GM18498 (cell line): ENCODE measurements around the gene FAM78A.

Experiments used
- ATAC-seq: cut with Tn5 transposase; IDR thresholded peaks from one replicate; pipeline ENCODE4 v1.9.1; 2021; ENCODE audit warnings: mild to moderate bottlenecking, moderate library complexity; ENCODE audit not compliant: unreplicated experiment

Gene FAM78A, protein sequence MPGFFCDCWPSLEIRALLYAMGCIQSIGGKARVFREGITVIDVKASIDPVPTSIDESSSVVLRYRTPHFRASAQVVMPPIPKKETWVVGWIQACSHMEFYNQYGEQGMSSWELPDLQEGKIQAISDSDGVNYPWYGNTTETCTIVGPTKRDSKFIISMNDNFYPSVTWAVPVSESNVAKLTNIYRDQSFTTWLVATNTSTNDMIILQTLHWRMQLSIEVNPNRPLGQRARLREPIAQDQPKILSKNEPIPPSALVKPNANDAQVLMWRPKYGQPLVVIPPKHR

DNA sequence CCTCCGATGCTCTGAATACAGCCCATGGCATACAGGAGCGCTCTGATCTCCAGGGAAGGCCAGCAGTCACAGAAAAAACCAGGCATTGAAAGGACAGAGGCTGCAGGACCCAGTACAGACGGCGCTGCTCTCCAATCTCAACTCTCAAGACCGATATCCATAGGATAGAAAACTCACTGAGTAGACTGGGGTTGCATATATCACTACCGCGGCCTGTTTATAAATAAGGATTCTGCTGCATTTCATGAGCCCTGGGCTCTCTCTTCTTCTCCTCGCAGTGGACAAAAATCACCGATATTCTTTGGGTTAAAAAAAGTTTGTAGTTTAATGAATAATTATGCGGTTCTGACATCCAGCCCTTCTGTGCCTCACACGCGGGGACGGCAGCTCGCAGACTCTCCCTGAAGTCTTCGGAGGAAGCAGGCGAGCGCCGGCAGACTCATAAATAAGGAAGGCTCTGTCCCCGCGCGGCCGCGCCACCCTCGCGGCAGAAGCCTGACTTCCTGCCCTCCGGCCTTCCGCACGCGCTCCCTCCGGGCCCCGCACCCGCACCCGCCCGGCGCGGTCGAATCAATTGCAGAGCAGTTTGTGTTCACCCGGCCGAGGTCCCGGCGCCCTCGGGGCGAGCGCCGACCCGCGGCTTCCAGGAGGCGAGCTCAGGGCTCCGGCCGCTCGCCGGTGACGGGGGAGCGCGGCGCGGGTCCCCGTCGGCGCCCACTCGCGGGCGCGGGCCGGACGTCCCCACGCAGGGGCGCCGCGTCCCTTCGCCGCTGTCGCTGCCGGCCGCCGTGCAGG lies at the start of gene FAM78A:
Gene FAM78A, minus strand, starts transcription at position 417 of the 795 bp plus-strand sequence. Its CDS starts 331 bp downstream, at position 86.
- no peak for ATAC-seq

DNA sequence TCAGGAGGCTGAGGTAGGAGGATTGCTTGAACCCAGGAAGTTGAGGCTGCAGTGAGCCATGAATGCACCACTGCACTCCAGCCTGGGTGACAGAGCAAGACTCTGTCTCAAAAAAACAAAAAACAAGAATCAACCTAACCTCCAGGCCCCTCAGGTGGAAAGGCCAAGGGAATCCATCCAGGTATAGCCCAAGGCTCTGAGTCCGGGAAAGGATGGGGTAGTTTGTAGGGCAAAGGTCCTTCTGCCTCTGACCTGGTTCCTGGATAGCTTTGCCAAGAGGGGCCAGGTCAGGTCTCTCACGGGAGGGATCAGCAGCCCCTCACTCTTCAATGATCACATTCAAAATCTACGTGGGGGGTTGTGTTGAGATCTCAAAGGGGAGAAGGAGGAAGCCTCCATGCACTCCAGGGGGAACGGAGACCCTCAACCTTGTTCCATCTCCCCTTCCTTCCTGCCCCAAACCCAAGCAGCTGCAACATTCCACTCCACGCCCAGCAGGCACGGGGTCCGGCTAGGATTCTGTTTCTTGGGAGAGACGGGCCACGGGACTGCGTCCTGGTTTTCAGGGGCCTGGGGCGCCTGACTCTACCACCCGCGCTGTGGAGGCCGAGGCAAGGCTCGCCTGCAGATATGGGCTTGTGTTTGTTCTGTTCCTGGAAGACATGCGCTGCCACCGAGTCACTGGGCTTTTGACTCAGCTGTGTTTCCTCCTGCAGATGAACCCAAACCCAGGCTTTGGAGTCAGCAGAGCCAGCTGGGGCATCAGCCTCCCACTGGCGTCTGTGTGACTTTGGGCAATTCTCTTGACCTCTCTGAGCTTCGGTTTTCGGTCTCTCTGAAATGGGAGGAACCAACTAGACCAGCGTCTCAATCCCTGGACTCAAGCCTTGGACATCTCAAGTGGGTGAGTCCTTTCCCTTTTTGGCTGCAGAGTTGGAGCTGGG lies 48.7 kb upstream of the FAM78A start:
- ATAC-seq: no peak

DNA sequence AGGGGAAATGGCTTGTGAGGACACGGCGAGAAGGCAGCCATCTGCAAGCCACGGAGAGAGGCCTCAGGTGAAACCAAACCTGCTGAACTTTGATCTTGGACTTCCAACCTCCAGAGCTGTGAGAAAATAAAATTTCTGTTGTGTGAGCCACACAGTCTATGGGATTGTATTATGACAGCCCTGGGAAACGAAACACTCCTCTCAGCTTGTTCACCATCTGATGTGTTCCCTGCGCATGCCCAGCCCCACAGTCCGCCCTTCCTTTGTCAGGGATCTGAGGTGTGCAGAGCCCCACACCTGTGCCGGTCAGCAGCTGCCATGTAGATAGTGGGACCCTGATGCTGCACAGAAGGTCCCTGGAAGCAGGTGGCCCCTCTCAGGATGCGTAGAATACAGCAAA lies 47.3 kb upstream of the FAM78A start:
- ATAC-seq: no peak

DNA sequence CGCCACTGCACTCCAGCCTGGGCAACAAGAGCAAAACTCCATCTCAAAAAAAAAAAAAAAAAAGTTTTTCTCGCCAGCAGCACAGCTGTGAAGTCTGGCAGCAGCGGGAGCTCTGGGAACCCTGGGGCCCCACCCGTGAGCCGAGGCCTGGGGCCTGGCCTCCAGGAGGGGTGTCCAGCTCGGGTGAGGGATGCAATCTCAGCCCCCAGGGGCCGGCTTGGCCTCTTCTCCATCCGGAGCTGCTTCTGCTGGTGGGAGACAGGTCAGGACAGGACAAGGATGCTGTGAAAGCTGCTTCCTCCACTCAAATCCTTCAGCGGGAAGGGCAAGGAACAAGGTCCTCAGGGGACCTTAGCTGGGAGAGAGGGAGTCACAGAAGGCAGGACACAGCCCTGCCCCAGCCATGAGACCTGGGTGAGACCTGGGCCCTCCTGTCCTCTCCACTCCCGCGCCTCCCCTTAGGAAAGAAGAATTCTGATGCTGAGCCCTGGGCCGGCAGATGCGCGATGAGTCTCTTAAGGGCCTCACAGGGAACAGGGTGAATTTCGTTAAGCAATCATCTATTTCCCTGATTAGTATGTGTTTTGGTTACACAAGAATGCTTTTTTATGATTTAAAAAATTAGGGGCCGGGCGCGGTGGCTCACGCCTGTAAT lies 43.8 kb upstream of the FAM78A start:
- ATAC-seq: no peak

DNA sequence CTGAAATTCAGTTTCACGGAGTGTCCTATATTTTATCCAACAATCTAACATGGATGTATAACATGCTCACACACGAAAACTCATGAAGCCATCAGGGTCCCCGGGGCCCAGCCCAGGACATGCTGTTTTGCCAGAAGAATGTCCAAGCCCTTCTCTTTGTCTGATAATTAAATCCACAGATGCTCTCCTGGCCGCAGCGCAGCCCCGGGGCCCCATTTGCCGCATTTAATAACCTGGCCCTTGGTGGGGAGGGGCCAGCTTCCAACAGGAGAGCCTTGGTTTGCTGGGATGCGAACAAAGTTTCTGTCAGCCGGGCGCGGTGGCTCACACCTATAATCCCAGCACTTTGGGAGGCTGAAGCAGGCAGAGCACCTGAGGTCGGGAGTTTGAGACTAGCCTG lies 43.2 kb upstream of the FAM78A start:
- ATAC-seq: no peak

DNA sequence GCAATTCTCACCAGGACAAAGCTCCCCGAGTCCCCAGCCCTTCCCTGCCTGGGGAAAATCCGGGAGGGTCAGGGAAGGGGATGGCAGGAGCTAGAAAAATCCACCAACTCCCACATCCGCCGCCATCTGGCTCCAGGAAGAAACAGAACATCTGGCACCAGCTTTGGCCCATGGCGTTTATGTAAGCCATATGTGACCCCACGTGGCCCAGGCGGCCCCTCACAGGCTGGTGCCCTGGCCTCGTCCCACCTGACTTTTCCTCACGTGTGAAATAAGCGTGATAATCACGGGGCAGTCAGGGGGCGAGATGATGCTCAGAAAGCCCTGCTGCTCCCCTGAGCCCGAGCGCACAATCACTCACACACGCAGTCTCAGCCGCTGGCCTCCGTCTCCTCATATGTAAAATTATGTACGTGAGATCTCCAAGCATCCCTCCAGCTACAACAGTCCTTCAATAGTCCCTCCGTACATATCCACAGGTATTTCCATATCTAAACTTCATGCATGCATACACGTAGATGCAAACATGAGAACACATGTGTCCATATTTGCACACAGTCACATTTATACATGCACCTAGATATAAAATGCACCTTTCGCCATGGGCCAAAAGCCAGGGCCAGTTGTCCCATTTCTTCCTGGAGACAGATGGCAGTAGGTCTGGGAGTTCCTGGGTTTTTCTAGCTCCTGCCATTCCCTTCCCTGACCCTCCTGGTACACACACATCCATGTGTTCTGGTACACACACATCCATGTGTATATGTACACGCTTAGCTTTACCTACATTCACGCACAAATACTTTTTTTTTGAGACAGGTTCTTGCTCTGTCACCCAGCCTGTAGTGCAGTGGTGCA lies 42.1 kb upstream of the FAM78A start:
- no peak for ATAC-seq

DNA sequence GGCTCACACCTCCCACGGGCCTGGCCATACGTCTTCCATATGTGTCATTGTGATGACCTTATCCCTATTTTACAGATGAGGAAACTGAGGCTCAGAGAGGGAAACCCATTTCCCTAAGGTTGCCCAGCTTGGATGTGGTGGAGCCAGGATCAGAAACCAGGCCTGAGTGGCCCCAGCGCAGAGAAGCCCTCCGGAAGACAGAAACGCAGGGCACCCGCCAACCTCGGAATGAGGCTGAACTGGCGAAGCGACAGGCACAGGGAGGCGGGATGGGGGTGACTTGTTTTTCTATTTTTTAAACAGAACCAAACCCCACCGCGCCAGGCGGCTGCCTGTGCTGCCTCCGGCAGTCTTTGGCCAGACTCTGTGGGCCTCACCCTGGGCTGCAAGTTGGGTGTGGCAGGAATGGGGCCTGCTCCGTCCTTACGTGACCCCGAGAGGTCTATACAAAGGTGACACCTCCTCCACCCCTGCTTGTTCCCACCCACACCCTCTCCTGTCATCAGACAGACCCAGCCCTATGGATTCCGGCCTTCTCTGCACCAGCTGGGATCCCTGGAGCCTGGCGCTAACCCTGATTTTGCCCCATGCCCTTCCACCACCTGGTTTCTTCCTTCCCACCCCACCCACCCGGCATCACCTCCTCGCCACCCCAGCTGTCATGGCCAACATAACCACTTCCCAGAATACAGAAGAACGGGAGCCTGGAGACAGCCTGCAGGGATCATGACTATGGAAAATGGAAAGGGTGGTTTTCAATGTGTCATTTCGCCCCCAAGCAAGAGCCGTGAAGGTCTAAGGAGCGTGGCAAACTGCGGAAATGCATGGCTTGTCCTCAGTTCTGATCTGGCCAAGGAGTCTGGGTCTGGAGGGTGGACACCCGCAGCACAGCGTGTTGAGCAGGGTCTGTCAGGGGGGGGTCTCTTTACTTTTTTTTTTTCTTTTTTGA lies 36.8 kb upstream of the FAM78A start:
- ATAC-seq: no peak

DNA sequence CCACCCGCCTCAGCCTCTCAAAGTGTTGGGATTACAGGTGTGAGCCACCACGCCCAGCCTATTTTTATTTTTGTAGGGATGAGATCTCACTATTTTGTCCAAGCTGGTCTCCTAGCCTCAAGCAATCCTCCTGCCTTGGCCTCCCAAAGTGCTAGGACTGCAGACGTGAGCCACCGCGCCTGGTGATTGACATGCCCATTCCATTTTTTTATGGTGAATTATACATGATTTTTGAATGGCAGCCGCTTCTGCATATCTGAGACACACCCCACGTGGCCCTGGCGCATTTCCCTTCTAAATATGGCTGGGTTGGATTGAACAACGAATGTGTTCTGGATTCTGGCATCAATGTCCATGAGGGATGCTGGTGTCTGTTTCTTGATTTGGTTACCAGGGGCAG lies 35.9 kb upstream of the FAM78A start:
- ATAC-seq: no peak

DNA sequence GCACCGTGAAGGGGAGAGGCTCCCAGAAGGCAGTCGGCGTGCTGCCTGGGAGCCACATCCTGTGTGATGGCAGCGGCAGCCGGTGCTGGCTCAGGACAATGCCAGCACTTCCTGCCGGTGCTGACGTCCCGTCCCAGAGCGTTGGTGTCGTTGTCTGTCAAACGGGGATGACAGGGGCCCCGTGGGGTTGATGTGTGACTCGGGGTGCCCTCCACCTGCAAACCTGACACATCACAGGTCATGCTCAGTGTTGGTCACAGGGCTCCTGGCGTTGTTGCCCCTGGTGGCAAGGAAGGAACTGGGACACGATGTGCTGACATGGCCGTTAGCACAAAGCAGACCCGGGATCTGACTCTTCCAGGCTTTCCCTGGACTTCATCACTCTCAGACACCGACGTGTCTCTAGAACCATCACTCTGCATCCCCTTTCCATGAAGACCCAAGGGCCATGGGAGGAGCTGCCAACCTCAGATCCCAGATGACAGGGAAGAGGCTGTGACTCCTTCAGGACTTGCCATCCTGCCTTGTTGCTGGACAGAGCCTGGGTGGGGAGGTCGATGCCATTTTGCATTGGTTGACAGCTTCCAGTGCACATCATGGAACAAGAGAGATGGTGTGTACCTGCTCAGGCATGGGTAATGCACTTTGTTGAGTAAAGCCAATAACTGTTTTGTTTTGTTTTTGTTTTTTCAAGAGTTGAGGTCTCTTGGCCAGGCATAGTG lies 34.7 kb upstream of the FAM78A start:
- no peak for ATAC-seq

DNA sequence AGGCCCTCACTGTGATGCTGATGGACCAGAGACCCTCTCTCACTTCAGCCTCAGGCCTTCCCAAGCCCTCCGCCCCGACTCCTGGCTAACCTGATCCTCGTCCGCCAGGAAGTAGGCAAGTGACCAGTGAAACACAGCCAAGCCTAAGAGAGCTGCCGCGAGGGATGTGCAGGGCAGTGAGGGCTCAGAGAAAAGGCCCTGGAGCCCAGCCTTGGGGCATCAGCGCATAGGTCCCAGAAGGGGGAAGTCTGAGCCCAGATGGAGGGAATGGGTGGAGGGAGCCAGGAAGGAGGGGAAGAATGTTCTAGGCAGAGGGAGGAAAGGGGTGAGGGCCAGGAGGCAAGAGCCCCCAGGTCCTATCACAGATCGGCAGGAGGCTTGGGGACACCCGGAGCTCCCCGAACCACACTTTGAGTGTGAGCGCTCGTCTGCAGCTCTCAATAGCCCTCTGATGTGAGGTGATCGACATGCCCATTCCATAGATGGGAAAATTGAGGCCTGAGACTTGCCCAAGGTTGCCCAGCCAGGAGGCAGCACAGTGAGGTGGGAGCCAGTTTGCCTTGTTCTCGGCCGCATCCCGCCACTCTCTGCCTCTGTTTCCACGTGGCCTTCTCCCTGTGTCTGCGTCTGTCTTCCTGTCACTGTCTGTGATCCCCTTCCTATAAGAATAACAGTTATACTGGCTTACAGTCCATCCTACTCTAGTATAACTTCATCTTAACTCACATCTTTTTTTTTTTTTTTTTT lies 33.4 kb upstream of the FAM78A start:
- ATAC-seq: no peak

DNA sequence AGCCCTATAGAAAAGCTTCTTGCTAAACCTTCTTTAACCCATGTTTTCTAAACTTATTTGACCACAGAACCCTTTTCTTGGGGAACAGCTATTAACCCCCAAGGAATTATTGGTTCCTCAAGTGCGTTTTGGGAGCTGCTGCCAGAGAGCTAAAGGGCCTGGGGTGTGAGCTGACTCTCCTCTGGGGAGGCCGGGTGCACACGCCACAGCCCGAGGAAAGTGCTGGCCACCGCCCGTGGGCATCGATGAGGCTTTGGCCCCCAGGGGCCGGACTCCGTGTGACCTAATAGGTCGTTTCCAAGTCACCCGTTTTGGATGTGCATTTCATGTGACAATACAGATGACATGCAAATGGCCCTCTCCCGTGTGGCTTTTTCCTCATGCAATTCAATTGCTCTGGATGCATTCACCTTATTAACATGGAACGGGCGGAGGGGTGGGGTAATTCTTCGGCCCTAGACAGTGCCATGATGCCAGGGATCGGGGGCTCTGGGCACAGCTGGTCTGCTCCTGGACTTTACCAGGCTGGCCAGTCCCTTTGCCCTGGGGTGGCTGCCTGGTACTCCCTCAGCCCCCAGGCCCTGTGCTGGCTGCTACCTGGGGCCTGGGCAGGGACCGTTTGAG lies 32.7 kb upstream of the FAM78A start:
- no peak for ATAC-seq

DNA sequence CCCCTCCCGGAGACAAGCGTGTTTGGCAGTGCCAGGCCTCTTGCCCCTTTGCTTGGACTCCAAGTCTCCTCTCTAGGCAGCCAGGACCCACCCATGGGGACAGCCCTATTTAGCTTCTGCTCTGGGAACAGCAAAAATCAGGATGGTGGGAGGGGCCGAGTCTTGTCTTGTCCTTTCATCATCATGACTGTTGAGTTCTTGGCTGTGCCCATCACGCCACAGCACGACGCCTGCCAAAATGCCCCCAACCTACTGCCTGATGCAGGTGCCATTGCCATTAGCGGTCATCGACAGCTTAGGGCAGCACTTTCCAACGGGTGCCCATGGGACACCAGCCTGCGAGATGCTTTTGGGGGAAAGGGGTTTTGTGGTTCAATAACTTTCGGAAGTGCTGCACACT lies 32.1 kb upstream of the FAM78A start:
- ATAC-seq: no peak

DNA sequence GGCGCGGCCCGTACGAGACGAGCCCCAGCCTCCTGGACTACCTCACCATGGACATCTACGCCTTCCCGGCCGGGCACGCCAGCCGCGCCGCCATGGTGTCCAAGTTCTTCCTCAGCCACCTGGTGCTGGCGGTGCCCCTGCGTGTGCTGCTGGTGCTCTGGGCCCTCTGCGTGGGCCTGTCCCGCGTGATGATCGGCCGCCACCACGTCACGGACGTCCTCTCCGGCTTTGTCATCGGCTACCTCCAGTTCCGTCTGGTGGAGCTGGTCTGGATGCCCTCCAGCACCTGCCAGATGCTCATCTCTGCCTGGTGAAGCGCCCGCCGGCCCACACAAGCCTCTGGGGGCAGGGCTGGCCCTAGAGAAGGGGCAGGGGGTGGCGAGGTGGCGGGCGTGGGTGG lies 31.7 kb upstream of the FAM78A start:
- ATAC-seq: no peak

DNA sequence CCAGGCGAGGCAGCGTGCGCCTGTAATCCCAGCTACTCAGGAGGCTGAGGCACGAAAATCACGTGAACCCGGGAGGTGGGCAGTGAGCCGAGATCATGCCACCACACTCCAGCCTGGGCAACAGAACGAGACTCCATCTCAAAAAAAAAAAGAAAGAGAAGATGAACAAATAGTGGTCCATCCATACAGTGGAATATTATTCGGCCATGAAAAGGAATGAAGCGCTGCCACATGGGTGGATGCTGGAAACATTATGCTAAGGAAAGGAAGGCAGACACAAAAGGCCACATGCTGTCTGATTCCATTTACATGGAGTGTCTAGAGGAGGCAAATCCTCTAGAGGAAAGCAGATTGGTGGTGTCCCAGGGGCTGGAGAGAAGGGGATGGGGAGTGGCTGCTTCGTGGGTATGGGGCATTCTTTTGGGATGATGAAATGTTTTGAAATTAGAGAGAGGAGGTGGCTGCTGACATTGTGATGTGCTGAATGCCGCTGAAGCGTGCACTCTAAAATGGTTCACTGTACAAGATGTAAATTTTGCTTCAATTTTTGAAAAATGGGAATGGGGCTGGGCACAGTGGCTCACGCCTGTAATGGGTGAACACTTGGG lies 30.2 kb upstream of the FAM78A start:
- no peak for ATAC-seq

DNA sequence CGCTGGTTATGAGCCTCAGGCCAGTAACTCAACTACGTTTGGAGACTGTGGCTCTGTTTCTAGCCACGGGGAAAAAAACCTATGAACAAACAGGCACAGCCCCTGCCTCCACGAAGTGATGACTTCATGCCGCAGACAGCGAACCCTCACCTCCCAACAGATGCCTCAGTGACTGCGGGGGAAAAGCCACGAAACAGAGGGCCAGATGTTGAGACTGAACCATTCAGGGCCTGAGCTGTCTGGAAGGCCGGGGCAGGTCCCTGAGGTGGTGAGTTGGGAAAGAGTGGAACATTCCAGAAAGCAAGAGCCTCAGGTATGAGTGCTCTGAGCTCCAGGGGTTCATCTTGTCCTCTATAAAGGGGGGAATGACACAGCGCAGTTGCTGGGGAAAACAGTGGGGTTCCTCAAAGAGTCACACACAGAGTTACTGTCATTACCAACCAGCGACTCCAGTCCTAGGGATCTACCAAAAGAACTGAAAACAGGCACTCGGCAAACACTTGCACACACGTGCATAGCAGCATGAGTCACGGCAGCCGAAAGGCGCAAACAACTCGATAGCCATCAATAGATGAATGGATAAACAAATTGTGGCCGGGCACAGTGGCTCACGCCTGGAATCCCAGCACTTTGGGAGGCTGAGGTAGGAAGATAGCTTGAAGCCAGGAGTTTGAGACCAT lies 28.5 kb upstream of the FAM78A start:
- no peak for ATAC-seq
